Activated CD4-positive, alpha-beta T cell treated with anti-CD3 and anti-CD28 coated beads, Interleukin-2, amount 50 U/mL, for 4 hours (primary cell): ENCODE data around the gene CAPNS1.
A peak's percentile ranks its signal among the peaks of the same experiment; 100 is the strongest.
"Not testable (repeated sequence)": the region's sequence is repeated elsewhere in the genome, so short reads cannot be mapped to it uniquely, and the experiment has no call there.

Experiments used
- DNase-seq, 2 experiments: peaks; one replicate each; pipeline ENCODE4 v3.0.0-alpha.2; 2020

Gene CAPNS1

DNA sequence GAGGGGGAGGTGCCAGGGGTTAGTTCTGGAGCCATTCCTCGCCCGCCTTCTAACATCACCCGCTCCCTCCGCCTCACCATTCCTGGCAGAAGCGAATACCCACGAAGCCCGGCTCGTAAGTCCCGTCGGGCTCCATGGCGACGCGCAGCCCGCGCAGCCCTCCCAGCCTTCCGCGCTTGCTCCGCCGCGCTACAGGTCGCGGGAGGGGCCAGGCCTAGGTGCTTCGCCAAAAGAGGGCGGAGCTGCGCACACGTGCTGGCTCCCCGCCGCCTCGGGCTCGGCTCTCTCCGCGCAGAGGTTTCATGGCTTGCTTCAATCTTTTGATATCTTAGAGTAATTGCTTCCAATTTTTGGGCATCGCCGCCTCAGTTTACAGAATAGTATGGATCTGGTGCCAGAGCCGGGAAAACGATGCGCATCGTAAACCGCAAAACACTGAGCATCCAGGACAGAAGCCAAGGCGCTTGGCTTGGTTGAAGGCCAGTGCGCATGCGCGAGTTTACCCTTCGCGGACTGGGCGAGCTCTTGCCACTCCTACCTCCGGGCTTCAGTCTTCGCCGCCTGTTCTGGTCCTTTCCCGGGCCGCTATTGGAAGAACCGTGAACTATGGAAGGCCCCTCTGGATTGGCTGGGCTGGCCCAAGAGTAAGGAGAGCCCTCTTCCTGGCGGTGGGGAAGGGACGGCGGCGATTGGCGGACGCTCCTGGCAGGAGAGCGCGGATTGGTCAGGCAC, 25.0 kb upstream of the CAPNS1 start, which contains the start of gene POLR2I:
TSS of gene POLR2I (minus strand) at position 155 of the 732 bp plus-strand sequence. CDS start at position 136, 19 bp downstream.
- DNase-seq = peak; percentile 97 to 98

DNA sequence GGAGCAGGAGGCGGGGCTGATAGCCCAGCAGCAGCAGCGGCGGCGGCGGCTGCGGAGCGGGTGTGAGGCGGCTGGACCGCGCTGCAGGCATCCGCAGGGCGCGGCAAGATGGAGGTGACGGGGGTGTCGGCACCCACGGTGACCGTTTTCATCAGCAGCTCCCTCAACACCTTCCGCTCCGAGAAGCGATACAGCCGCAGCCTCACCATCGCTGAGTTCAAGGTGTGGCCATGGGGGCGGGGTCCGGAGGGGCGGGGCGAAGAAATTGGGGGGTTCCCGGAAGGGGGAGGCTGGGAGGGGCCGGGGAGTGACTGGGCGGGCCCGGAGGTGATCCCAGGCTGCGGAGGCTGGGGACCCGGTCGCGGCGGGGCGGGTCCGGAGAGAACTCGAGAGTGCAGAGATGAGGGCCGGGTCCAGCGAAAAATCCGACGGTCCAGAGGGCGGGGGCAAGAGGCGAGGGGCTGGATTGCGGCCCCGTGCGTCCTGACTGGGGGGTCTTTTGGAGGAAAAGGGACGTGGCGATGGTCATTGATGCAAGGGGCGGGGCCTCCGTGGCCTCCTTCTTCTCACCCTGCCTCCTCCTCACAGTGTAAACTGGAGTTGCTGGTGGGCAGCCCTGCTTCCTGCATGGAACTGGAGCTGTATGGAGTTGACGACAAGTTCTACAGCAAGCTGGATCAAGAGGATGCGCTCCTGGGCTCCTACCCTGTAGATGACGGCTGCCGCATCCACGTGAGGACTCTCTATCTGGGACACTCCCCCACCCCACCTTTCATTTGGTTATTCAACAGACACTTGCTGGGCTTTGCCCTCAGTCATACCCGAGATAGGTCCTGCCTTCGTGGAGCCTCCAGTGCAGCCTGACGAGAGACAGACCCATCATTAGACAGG, 24.2 kb upstream of the CAPNS1 start, which contains the start of gene TBCB:
TSS of gene TBCB (plus strand) at position 16 of the 891 bp plus-strand sequence. CDS start at position 109, 93 bp downstream.
- peak; percentile 90 to 92 for DNase-seq

DNA sequence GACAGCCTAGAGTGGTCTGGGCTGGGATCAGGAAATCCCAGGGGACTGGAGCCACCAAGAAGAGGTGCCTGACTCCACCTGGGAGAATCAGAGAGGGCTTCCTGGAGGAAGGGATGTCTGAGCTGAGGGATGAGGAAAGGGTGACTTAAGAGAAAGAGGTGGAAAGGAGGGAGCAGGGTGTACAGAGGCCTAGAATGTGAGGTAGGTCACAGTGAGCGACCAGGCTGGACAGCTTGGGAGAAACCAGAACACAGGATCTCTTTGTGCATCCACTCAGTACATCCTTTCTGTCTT, 23.6 kb upstream of the CAPNS1 start:
- DNase-seq = no peak

DNA sequence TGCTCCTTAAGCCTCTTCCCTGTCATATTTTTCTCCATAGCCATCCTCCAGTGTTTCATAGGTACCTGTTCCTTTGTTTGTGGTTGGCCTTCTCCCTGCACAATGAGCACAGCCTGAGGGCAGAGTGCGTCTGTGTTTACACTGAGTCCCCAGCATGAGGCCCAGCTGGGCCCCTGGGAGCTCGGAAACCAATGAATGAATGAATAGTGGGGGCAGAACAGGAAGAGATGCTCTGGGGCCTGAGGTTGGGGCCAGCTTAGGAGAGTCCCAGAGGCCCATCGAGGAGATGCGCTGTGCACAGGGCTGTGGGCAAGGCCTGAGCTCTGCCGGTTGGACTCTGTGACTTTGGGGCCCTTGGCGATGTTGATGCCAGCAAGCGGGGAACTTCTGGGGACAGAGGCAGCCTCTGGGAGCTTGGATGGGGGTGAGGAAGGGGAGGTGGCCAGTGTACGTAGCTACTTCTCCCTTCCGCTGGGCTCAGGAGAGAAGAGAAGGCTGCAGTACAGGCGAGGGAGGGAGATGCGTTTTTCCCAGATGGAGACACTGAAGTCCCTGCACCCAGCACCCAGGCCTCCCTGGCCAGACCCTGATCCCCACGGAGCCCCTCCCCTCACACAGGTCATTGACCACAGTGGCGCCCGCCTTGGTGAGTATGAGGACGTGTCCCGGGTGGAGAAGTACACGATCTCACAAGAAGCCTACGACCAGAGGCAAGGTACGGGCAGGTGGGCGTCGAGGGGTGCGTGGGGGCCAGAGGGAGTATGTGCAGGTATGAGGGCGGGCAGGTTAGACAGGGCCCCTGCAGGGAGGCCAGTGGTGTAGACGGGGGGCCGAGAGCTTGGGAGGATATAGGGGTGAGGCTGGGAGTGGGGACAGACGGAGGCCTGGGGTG, 19.5 kb upstream of the CAPNS1 start:
- no peak for DNase-seq

DNA sequence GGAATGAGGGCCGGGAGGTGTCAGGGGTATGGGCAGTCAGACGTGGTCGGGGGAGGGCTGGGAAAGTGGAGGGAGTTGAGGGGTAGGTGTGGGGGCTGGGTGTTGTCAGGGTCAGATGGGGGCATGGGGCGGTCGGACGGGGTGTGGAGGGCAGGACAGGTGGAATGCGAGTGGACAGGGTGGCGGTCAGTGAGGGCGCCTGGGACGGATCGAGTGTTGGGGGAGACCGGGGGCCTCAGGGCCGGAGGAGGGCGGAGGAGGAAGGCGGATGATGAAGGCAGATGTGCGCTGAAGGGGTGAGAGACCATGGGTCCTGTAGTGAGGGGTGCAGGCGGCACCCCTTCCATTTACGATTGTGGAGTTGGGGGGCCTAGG, 18.9 kb upstream of the CAPNS1 start:
- no peak for DNase-seq

DNA sequence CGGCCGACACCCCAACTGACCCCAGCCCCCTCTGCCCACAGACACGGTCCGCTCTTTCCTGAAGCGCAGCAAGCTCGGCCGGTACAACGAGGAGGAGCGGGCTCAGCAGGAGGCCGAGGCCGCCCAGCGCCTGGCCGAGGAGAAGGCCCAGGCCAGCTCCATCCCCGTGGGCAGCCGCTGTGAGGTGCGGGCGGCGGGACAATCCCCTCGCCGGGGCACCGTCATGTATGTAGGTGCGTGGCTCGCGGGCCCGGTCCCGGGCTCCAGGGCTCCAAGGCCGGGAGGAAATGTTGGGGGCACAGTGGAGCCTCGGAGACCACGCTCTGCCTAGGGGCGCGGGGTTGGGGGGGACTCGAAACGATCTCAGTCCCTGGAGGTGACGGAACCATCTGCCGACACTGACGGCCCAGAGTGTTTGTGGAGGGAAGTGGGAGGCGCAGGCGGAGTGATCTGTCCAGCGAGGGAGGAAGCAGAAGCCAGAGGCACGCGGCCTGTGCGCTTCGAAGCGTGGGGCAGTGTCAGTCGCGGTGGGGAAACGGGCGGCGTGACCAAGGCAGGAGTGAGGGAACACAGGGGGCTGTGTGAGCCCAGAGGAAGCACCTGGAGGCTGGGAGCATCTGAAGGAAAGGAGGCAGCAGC, 18.3 kb upstream of the CAPNS1 start:
- no peak for DNase-seq

DNA sequence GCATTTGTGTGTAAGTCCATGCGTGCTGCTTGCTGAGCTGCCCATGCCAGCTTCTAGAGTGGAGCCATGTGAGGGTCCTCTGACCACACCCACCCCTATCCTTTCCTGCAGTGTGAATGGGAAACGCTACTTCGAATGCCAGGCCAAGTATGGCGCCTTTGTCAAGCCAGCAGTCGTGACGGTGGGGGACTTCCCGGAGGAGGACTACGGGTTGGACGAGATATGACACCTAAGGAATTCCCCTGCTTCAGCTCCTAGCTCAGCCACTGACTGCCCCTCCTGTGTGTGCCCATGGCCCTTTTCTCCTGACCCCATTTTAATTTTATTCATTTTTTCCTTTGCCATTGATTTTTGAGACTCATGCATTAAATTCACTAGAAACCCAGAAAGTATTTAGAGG, 14.3 kb upstream of the CAPNS1 start:
- no peak for DNase-seq

DNA sequence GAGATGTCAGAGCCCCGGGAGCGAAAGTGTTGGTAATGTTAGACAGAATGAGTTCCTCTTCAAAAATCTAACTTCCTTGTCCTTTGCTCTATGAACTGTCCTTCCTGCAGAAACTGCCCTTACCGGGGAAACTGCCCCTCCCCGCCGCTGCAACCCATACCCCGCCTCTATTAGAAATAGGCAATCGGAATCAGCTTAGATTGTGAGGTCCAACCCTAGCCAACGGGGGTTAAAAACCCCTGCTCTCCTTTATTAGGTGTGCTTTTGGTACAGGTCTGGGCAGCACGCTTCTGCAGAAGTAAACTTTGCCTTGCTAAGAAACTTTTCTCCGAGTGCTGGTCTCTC, 11.5 kb upstream of the CAPNS1 start:
- no peak for DNase-seq

DNA sequence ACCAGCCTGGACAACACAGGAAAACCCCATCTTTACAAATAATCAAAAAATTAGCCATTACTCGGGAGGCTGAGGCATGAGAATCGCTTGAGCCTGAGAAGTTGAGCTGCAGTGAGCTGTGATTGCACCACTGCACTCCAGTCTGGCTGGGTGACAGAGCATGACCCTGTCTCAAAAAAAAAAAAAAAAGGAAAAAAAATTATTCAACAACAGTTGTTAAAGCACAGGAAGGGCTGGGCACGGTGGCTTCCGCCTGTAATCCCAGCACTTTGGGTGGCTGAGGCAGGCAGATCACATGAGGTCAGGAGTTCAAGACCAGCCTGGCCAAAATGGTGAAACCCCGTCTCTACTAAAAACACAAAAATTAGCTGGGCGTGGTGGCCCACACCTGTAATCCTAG, 8.6 kb upstream of the CAPNS1 start:
- DNase-seq = not testable (repeated sequence)

DNA sequence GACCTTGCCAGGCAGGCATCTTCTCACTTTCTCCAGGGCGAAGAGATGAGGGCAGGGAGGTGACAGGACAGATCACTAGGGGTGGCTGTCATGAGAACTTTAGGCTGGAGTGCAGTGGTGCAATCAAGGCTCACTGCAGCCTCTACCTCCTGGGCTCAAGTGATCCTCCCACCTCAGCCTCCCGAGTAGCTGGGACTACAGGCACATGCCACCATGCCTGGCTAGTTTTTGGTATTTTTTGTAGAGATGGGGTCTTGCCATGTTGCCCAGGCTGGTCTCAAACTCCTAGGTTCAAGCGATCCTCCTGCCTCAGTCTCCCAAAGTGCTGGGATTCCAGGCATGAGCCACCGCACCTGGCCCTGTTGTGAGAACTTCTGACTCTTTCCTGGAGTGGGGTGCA, 5.0 kb upstream of the CAPNS1 start:
- DNase-seq = not testable (repeated sequence)

DNA sequence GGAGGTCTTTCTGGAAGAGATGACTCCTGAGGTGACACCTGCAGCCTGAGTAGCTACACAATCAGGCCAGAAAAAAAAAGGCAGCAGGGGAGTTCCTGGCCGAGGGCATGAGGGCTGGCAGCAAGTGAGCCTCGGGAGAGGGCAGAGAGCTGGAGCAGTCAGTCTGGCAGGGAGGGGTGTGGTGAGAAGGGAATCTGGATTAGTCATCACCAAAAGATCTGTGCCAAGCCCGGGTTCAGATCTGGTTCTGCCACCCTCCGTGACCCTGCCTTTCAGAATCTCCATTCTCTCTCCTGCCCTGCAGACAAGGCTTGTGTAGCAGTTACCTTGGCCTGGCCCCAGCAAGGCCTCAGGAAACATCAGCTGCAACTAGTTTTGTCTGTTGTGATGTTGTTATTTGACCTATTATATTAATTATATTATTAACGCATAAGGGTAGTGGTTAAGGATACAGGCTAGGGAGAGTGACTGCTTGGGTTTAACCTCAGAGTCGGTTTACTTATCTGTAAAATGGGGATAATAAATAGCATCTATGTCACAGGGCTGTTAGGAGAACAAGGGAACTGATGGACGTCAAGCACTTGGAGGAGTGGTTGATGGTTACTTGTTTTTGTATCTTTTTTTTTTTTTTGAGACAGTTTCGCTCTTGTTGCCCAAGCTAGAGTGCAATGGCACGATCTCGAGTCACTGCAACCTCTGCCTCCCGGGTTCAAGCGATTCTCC, 2.7 kb upstream of the CAPNS1 start:
- DNase-seq = no peak

DNA sequence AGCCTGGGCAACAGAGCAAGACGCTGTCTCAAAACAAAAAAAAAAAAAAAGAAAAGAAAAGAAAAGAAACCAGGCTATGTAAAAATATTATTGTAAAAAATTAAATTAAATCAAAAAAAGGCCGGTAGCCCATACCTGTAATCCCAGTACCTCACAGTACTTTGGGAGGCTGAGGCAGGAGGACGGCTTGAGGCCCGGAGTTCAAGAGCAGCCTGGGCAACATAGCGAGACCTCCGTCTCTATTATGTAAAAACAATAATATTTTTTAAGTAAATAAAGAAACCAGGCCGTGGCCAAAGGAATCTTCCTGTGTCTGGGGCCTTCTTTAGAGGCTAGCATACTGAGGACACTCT, 770 bp upstream of the CAPNS1 start:
- DNase-seq = no peak

DNA sequence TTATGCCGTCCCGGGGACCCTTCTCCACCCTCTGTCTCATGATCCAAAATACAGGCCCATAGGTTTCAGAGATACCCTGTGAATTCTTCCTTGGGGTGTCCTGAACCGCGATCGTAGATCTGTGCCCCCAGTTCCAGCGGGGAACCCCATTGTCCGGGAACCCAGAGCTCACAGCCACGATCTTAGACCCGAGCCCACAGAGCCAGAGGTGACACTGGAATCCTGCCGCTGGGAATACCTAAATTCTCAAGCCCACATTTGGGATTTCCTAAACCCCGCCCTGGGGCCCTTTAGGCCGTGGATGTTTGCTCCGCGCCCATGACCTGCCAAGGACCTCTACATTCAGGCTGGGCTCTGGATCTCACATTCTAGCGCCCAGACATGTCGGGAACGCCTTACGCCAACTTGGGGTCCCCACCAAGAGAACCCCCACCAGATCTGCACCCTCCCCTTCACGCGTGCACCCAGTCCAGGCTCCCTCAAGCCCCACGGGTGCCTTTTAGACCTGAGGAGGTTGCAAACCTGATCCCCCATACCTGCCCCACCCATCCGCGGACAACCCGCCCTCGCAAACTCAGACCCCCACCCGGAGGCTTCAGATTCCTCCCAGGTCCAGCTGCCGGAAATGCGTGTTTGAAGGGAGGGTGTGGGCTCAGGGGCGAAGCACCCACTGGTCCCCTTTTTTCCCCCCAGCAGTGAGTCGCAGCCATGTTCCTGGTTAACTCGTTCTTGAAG, 605 bp downstream of the CAPNS1 start:
- peak; percentile 12 to 13 for DNase-seq

DNA sequence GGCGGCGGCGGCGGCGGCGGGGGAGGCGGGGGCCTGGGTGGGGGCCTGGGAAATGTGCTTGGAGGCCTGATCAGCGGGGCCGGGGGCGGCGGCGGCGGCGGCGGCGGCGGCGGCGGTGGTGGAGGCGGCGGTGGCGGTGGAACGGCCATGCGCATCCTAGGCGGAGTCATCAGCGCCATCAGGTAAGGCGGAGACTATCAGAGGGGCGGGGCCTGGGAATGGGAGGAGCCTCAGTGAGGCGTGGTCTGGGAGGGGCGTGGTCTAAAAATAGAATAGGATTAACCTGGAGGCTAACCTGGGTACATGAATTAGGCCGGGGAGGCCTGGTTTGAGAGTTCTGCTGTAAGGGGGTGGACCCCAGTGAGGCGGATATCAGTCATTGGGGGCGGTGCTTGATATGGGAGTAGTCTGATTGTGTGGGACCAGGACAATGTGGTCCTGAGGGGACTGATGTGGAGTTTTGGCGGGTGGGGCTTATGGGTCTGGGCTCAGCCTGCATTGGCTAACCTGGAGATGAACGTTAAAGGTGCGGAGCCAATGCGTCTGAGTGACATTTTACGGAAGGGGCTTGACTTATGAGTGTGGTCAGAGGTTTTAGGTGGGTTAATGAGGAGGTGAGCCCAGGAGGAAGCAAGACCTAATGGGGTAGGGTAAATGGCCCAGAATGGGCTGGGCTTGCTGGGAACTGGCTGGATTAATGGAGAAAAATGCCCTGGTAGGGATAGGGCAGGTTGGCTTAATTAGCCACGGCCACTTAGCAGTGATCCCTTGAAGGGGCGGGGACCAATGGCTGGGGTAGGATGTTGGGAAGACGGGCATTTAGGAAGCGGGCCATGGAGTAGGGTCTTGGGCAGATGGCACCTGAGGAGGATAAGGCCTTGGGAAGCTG, 1.4 kb downstream of the CAPNS1 start:
- peak; percentile 88 to 91 for DNase-seq

DNA sequence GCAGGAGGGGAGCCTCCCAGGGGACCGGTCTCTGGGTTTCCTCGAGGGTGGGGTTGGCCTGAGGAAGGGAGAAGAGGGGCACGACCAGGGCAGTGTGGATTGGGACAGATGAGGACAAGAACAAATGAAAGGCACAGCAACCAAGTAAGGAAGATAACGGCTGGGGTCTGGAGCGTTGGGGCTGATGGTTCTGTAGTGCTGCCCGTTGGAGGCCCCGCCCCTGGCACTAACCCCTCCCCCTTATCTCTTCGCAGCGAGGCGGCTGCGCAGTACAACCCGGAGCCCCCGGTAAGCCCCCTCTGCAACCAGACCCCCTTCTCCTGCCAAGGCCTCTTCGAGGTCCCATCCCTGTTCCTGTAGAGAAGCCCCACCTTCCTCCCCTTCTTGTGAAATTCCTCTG, 2.2 kb downstream of the CAPNS1 start:
- DNase-seq = no peak

DNA sequence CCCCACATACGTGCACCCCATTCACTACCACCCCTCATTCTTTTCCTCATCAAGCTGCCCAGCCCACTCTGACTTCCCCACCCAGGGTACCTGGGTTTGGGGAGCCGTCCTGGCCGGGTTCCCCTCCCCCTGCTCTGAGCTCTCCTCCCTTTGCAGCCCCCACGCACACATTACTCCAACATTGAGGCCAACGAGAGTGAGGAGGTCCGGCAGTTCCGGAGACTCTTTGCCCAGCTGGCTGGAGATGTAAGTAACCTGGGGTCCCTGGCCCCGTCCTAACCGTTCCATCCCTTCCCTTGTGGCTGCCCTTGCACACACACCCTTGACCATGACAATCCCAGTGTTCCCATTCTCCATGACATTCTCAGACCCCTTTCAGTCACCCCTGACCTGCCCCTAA, 2.6 kb downstream of the CAPNS1 start:
- DNase-seq = no peak

DNA sequence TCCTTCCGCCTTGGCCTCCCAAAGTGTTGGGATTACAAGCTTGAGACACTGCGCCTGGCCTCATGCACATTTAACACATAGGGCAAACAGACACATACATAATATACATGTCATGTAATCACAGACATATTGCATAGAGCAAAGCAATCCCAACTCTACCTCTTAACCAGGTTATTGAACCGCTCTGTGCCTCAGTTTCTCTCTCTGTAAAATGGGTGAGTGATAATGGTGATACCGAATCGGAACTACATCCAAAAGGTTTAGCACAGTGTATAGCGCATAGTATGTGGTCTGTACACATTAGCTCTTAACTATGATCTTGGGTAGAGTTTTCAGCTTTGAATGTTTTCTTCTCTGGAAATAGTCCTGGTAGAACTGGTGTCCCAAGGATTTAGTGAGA, 4.8 kb downstream of the CAPNS1 start:
- no peak for DNase-seq

DNA sequence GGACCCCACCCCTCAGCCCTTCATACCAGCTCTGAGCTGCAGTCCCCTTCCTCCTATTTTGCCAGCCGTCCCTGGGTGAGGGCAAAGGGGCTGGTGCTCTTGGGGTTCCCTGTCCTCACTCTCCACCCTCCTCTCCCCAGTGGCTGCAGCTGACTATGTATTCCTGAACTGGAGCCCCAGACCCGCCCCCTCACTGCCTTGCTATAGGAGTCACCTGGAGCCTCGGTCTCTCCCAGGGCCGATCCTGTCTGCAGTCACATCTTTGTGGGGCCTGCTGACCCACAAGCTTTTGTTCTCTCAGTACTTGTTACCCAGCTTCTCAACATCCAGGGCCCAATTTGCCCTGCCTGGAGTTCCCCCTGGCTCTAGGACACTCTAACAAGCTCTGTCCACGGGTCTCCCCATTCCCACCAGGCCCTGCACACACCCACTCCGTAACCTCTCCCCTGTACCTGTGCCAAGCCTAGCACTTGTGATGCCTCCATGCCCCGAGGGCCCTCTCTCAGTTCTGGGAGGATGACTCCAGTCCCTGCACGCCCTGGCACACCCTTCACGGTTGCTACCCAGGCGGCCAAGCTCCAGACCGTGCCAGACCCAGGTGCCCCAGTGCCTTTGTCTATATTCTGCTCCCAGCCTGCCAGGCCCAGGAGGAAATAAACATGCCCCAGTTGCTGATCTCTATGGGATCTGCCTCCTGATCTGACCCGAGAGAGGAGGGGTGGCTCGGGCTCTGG, 10.0 kb downstream of the CAPNS1 start:
- DNase-seq = no peak

DNA sequence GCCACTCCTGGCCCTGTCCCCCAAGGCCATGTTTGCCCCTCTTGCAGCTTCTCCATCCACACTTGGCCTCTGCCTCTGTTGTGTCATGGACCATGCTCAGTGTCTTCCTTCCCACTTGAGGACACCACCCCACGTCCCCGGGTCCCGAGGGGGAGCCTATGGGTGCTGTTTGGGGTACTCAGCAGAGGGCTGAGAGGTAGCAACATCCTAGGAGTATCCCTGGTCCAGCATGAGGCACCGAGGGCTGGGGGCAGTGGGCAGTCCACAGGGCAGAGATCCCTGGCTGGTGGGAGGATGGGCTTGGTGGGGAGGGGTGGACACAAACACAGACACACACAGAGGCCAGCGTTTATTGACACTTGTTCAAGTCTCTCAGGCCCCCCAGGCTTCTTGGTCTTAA, 10.7 kb downstream of the CAPNS1 start:
- DNase-seq = no peak
